Measurements from ENCODE around the gene MAS1L. TPM values are rescaled to one million over a fixed set of nuclear protein-coding genes. Genes with fewer than 3 reads are reported as not detected.

The MAS1L gene
- polyA plus RNA-seq, 3 donors = not detected

DNA sequence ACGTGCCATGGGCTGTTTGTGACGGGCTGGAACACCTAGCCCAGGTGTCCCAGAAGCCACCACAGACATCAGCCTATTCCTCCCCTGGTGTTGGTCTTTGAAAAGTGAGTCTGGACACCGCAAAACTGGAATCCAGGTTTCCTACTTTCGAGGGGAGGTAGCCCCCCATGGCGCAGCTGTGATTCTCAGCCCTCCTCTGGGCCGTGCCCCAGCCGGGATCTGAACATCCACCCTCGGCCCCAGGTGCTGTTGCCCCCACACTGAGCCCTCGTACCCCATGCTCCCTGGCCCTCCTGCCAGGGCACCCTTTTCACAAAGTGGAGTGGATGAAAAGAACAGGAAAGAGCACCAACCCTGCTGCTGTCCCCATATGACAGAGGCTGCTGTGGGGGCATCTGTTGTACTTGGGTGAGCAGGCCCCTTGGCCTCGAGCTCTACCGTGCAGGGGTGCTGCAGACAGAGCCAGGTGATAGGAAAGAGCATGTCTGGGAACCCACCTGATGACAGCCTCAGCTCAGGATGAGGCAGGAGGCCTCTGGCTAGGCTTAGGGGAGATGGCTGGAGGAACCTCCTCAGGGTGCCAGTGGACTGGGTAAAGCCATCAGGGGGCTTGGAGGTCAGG, 18.8 kb upstream of the MAS1L start:
- Mint-ChIP-seq H3K27ac (no peak overlapping the region), H3K4me1 (no peaks in the 10 kb centered on the region), H3K36me3 (no peaks in the 10 kb centered on the region), H3K4me3 (no peak overlapping the region), H3K9me3 (peaks cover 0 to 1% (median 0%) of the 10 kb centered on the region in 7 donors), H3K27me3 (ENCODE audit: low read depth in 3 of 3) (peaks cover 0 to 12% (median 2%) of the 10 kb centered on the region in 3 donors)
- Histone ChIP-seq H3K9ac (ENCODE audit: insufficient read depth, low read length, poor library complexity, severe bottlenecking) (no peak overlapping the region), H4K20me1 (ENCODE audit: insufficient read depth, low read length) (no peaks in the 10 kb centered on the region), H3K4me1 (ENCODE audit: control insufficient read depth in 1 of 2, insufficient read depth in 2 of 2, low read length in 2 of 2) (no peaks in the 10 kb centered on the region), H3K9me3 (replicated peaks in 1 of 2; ENCODE audit: control insufficient read depth in 1 of 2, insufficient read depth in 1 of 2, low read length in 2 of 2) (no peaks in the 10 kb centered on the region), H2AFZ (ENCODE audit: insufficient read depth, low read depth, low read length, poor library complexity, severe bottlenecking) (no peak overlapping the region), H3K4me2 (replicated peaks; ENCODE audit: extremely low read depth, low read length, poor library complexity, severe bottlenecking) (no peak overlapping the region), H3K27me3 (ENCODE audit: control insufficient read depth in 2 of 2, insufficient read depth in 2 of 2, low read length in 2 of 2) (no peaks in the 10 kb centered on the region), H3K27ac (ENCODE audit: low read depth in 1 of 2, low read length in 2 of 2) (no peak overlapping the region), H3K4me3 (replicated peaks in 1 of 3; ENCODE audit: low read depth in 2 of 3, low read length in 3 of 3) (no peak overlapping the region), H3K36me3 (replicated peaks in 1 of 2; ENCODE audit: control insufficient read depth in 1 of 2, insufficient read depth in 2 of 2, low read length in 2 of 2) (no peaks in the 10 kb centered on the region), H3K79me2 (ENCODE audit: insufficient read depth, low read length) (no peaks in the 10 kb centered on the region)
- no peak for TF ChIP-seq CTCF (IDR thresholded peaks at IDR 0.05)
- DNase-seq = no peak
- WGBS (ENCODE audit: insufficient coverage) = 87% methylated on average over 7 of the region's 11 CpGs
- intact Hi-C loops (cut with micrococcal nuclease) = no loop called here

DNA sequence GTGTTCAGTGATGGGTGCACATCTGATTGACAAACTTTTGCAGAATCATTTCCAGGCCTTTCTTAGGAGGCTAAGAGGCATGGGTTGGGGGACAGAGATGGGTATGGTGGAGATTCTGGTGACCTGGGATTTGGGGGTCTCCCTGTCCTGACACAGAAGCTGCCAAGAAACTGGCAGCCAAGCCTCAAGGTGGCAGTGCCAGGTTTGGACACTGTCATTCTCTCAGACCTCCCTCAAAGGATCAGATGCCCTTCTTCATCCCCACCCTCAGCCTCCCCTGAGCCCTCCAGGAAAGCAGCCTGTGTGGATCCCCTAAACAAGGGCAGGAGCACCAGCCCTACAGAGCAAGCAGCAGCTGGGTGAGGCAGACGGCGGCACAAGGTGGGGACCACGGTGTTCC, 18.1 kb upstream of the MAS1L start:
- TF ChIP-seq CTCF (IDR thresholded peaks at IDR 0.05) = no peak

More for the DNA sequence above, 18.1 kb upstream of the MAS1L start:
- H3K27me3 Mint-ChIP-seq (ENCODE audit: low read depth in 3 of 3) = peaks cover 0 to 12% (median 0%) of the 10 kb centered on the region in 3 donors
- no peaks in the 10 kb centered on the region for H3K36me3 ChIP-seq (replicated peaks in 1 of 2; ENCODE audit: control insufficient read depth in 1 of 2, insufficient read depth in 2 of 2, low read length in 2 of 2)
- no peak overlapping the region for H3K4me3 ChIP-seq (replicated peaks in 1 of 3; ENCODE audit: low read depth in 2 of 3, low read length in 3 of 3)
- no peaks in the 10 kb centered on the region for H3K36me3 Mint-ChIP-seq
- no peaks in the 10 kb centered on the region for H3K9me3 ChIP-seq (replicated peaks in 1 of 2; ENCODE audit: control insufficient read depth in 1 of 2, insufficient read depth in 1 of 2, low read length in 2 of 2)
- no peak overlapping the region for H3K27ac Mint-ChIP-seq
- H3K79me2 ChIP-seq (ENCODE audit: insufficient read depth, low read length) = no peaks in the 10 kb centered on the region
- H3K4me1 ChIP-seq (ENCODE audit: control insufficient read depth in 1 of 2, insufficient read depth in 2 of 2, low read length in 2 of 2) = no peaks in the 10 kb centered on the region
- no peak overlapping the region for H3K9ac ChIP-seq (ENCODE audit: insufficient read depth, low read length, poor library complexity, severe bottlenecking)
- H3K4me1 Mint-ChIP-seq = no peaks in the 10 kb centered on the region
- peaks cover 0 to 1% (median 0%) of the 10 kb centered on the region in 7 donors for H3K9me3 Mint-ChIP-seq
- intact Hi-C loops (cut with micrococcal nuclease) = no loop called here
- H3K27me3 ChIP-seq (ENCODE audit: control insufficient read depth in 2 of 2, insufficient read depth in 2 of 2, low read length in 2 of 2) = no peaks in the 10 kb centered on the region
- no peaks in the 10 kb centered on the region for H4K20me1 ChIP-seq (ENCODE audit: insufficient read depth, low read length)
- H3K4me2 ChIP-seq (replicated peaks; ENCODE audit: extremely low read depth, low read length, poor library complexity, severe bottlenecking) = no peak overlapping the region
- H3K4me3 Mint-ChIP-seq = no peak overlapping the region
- H3K27ac ChIP-seq (ENCODE audit: low read depth in 1 of 2, low read length in 2 of 2) = no peak overlapping the region
- DNase-seq = no peak
- WGBS (ENCODE audit: insufficient coverage) = 95% methylated on average over 3 of the region's 3 CpGs
- no peak overlapping the region for H2AFZ ChIP-seq (ENCODE audit: insufficient read depth, low read depth, low read length, poor library complexity, severe bottlenecking)
